HG02852 (cell line): ENCODE results near the gene CHD5.
"Not testable (repeated sequence)": the region's sequence is repeated elsewhere in the genome, so short reads cannot be mapped to it uniquely, and the experiment has no call there.

Source experiments
- ATAC-seq: cut with Tn5 transposase; IDR thresholded peaks from one replicate; pipeline ENCODE4 v1.9.1; 2021; ENCODE audit warnings: mild to moderate bottlenecking, moderate library complexity; ENCODE audit not compliant: unreplicated experiment

Gene CHD5

GRCh38 chr1:6088956-6089355, 91.2 kb downstream of the CHD5 start:
- ATAC-seq = no peak

DNA sequence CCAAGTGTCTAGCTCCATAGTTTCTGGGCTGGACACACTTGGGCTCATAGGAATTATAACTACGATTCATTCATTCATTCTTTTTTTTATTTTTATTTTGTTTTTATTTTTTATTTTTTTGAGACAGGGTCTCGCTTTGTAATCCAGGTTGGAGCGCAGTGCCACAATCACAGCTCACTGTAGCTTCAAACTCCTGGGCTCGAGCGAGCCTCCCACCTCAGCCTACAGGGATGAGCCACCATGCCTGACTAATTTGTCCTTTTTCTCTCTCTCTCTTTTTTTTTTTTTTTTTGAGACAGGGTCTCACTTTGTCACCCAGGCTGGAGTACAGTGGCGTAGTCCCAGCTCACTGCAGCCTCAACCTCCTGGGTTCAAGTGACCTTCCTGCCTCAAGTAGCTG, 92.2 kb downstream of the CHD5 start:
- ATAC-seq = no peak

- no peak for ATAC-seq
Measured at GRCh38 chr1:6087377-6087772, 92.7 kb downstream of the CHD5 start.

GRCh38 chr1:6086762-6087376, 93.3 kb downstream of the CHD5 start:
- no peak for ATAC-seq

GRCh38 chr1:6086358-6086757, 93.8 kb downstream of the CHD5 start:
- ATAC-seq = no peak

- no peak for ATAC-seq
Measured at GRCh38 chr1:6085666-6086065, 94.5 kb downstream of the CHD5 start.

DNA sequence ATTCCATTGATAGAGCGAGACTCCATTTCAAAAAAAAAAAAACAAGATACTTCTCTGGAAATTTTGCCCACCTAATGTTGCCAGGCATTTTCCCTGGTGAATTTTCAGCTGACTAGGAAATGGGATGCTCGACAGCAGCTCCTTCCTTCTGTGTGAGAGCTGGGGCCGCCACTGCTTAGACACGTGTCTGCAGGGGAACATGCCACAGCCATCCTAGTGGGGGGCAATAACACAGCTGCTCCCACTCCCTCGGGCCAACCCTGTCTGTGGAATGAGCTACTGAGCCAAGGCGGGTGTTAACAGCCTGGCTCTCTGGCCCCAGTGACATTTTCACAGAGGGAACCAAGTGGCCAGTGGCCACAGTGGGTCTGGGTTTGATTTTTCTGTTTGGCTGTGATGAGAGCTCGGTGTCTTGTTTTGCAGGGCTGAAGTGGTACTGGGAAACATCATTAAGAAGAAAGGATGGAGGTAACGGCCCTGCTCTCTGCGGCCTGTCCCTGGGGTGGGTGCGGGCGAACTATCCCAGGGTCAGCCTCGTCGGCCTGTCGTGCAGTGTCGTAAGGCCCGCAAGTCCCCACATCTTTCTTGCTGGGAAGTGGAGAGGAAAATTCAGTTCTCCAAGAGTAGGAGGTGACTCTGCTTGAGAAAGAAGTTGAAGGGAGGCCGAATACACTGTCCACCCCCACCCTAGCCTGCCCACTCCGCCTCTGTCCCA, 95.2 kb downstream of the CHD5 start:
- no peak for ATAC-seq

DNA sequence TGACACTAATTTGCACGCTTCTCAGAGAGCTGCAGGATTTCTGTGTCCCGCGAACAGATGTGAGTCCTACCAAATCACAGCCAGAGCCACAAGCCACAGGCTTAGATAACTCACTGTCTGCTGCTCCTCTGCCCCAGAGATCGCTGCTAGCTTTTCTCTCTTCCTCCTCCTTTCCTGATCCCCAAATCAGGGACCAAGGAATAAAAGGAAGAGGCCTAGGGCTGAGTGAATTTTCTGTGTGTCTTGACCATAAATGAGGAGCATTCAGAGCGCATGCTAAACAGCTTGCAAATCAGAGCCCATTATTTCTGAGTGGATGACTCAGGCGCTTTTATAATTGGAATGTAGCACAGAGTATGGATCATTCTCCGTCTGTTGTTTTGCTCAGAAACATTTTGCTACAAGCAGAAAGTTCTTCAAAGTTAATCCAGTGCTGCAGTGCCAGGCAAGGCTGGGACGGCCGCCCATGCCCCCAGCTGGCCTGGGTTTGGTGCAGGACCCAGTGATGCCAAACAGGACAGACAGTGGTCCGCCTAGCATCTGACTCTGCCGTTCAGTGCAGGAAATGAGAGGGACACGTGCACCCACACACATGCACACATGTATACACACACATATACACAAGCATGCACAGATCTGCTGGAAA, 96.2 kb downstream of the CHD5 start:
- no peak for ATAC-seq

- ATAC-seq = no peak
Measured at GRCh38 chr1:6083385-6083784, 96.7 kb downstream of the CHD5 start.

DNA sequence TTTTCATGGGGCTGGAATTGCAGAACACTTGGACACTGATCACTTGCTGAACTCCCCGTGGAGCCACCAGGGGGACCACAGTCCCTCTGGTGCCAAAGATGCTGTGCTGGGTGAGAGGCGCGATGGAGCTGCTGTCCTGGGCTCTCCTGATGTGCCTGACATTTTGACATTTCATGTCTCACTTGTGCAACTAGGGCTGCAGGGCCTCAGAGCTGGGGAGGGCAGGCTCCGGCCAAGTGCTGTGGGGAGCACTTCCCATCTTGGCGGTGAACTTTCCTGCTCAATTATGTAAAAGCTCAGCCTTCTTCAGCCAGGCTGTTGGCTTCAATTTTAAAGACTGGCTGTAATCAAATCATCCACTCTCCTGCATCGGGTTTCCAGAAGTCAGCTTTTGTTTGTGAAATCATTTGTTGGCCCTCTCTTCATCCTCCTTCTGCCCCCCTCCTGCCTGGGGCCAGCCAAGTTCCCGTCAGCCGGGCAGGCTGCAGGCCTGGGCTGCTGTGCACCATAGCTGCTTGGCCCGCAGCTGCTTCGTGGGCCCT, 97.6 kb downstream of the CHD5 start:
- no peak for ATAC-seq

DNA sequence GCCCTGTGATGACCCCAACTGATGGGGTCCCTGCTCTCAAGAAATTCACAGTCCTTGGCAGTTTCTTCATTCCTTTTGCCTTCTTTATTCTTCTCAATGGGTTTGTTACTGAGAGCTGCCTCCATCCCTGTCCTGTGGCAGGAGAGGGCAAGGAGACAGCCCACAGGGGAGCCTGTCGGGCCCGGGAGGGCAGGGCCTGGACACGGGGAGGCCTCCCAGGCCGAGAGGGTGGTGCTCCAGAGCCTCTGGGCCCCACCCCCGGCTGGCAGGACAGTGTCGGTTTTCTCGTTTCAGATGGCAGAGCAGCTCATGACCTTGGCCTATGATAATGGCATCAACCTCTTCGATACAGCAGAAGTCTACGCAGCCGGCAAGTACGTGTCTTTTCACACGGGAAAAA, 98.2 kb downstream of the CHD5 start:
- no peak for ATAC-seq

DNA sequence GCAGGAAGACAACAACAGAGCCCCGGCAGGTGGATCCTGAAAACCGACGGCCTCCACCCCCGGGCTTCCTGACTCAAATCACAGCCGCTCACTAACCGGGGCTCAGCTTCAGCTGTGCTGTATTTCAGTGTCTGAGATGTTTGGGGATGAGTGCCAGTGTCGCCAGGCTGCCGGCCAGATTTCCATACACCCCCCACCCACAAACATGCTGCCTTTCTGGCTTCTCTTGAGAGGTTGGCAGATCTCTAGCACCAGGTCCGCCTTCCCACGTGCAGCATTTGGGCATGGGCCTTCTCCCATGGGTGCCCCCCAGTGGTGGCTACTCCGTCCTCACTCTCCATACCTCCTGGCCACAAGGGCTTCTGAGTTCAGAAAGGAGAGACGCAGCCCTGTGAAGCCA, 99.7 kb downstream of the CHD5 start:
- ATAC-seq = no peak

GRCh38 chr1:6077919-6078318, 102.2 kb downstream of the CHD5 start:
- no peak for ATAC-seq

DNA sequence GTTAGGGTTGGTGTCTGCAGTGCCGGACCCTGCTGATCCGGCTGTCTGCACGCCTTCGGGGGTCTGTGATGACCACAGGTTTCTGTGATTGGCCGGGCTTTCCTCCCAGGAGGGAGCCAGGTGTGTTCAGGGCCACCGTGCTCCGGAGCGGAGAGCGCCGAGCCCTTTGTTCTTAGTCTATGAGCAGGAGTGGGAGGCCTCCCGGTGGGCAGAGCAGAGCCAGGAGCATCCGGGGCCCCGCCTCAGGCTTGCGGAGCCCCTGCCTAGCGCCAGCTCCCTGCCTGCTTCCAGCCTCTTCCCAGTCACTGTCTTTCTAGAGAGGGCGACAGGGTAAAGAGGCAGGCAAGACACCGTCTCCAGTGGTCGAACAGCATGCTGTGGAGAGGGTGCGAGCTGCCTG, 102.6 kb downstream of the CHD5 start:
- ATAC-seq = no peak

- ATAC-seq = not testable (repeated sequence)
Measured at GRCh38 chr1:6077061-6077460, 103.1 kb downstream of the CHD5 start.

- ATAC-seq = no peak
Measured at GRCh38 chr1:6075748-6076147, 104.4 kb downstream of the CHD5 start.

DNA sequence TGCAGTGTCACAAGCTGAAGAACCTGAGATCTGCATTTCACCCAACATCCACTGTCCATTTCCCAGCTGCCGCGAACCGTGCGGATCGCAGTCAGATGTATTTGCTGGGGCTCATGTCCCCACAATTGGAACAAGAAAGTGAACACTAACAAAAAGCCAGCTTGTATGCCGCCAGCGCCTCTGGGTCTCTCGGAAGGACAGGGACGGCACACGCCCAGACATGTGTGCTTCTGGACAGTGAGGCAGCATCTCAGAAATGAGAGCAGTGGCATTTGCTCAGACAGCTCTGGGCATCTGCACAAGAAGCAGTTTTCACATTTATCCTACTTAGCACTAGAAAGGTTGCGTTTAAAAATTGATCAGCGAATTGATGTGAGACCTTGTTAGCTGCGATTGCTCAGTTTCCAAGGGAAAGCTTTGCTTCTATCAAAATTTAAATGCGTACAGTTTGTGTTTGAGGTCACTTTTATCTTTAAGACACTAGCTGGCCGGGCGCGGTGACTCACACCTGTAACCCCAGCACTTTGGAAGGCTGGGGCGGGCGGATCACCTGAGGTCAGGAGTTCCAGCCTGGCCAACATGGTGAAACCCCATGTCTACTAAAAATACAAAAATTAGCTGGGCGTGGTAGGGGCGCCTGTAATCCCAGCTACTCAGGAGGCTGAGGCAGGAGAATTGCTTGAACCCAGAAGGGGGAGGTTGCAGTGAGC, 105.8 kb downstream of the CHD5 start:
- no peak for ATAC-seq

- no peak for ATAC-seq
Measured at GRCh38 chr1:6073480-6074053, 106.6 kb downstream of the CHD5 start.

GRCh38 chr1:6072774-6073479, 107.2 kb downstream of the CHD5 start:
- no peak for ATAC-seq

DNA sequence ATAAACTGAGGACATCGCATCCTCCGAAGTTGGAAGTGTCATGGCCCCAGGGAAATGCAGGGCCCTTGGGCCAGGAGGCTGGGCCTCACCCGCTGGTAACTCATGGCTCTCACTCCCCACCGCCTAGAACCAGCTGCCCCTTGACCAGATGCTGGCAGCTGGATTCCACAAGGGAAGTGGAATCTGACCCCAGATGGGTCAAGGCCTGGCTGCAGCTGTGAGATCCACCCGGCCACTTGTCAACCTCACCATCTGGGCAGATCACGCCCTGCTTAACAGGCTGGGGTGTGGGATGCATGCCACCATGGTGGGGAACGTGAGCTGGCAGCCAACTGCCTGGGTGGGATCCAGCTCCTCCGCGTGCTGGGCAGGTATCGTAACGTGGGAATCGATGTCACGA, 108.9 kb downstream of the CHD5 start:
- ATAC-seq = no peak
